ENCODE results near the gene C2orf42.

Gene C2orf42

GRCh38 chr2:70212298-70212932, 21.6 kb upstream of the C2orf42 start:
- no peak for TF ChIP-seq CTCF (IDR thresholded peaks at IDR 0.05)
- no peak overlapping the region for H3K27ac ChIP-seq
- H3K4me3 ChIP-seq, result no peak overlapping the region
- DNase-seq (ENCODE audit: low spot score), result no peak

DNA sequence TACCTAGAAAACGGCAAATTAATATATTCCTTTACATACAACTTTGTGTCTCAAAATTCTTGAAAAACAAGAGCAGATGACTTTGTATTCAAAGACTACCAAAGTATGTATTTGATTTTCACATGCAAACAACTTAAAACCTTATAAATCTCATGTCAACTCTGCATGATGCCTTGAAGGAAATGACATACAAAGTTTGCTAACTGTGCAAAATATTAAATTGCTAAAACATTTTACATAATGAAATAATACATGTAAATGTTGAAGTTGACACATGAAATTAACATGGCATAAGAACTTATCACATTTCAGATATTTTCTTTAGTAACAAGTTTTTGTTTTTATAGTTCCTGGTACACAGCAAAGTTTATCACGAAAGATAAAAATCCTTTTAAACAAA, 20.8 kb upstream of the C2orf42 start:
- Histone ChIP-seq H3K4me3 (no peak overlapping the region), H3K27ac (no peak overlapping the region)
- no peak for TF ChIP-seq CTCF (IDR thresholded peaks at IDR 0.05)
- DNase-seq (ENCODE audit: low spot score), result no peak

- Histone ChIP-seq H3K27ac (no peak overlapping the region), H3K4me3 (no peak overlapping the region)
- DNase-seq (ENCODE audit: low spot score), result no peak
- no peak for TF ChIP-seq CTCF (IDR thresholded peaks at IDR 0.05)
These were observed 13.6 kb upstream of the C2orf42 start for GRCh38 chr2:70204452-70204851.

DNA sequence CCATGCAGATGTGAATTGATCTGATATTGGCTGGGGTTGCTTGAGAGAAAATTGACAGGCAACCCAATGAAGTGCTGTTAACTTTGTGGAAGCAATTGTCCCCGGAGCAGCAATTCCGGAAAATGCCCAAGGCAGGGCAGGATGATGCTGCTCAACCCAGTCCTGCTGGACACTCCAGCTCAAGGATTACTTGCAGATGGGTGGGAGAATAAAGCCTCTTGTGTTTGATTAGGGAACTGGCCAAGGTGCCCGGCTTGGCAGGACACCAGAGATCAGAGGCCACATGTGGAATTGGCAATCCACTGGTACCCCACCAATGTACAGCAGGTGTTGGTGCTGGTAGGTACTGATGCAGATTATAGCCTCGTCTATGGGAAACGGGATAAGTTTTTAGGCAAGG, 12.3 kb upstream of the C2orf42 start:
- Histone ChIP-seq H3K27ac (no peak overlapping the region), H3K4me3 (no peak overlapping the region)
- DNase-seq (ENCODE audit: low spot score), result no peak
- TF ChIP-seq CTCF (IDR thresholded peaks at IDR 0.05), result no peak

DNA sequence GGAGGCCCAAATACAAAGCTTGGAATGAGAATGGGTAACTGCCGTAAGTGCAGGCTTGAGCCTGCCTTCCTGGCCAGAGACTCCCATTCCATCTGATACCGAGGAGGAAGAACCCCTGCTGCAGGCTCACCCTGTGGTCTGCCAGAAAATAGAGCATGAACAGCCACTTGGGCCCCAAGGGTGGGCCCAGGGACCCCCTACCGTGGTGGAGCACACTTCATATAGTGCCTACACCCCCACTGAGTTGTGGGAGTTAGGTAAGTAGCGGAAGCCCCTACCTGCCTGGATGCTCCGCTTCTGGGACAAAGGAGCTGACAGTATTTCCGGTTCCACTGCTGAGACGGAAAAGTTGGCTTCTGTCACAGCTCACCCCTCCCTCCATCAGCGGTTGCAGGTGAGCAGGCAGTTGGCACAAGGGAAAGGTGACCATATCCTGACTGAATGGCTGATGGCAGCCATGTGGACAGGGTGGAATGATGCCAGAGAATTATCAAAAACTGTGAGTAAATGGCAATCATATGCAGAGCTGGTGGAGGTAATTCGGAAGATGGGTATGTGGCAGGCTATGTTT, 11.5 kb upstream of the C2orf42 start:
- no peak overlapping the region for H3K4me3 ChIP-seq
- no peak overlapping the region for H3K27ac ChIP-seq
- DNase-seq (ENCODE audit: low spot score), result no peak
- no peak for TF ChIP-seq CTCF (IDR thresholded peaks at IDR 0.05)

DNA sequence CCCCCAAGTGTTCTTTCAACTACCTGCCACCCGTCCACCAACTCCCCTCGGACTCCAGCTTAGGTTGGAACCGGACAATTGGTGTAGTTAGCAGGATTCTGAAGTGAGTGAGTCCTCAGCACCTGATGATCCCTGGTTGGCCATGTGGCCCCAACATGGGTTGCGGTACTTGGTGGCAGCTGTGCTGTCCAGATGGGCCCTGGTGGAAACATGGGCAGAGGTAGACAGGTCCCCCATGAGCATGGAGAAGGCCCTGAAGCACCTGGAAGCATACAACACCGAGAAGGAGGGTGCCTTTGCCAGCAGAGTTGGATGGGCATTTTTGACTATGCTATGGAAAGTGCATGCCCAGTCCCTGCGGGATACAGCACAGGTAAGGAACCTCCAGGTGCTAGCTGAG, 11.0 kb upstream of the C2orf42 start:
- no peak overlapping the region for H3K27ac ChIP-seq
- H3K4me3 ChIP-seq, result no peak overlapping the region
- DNase-seq (ENCODE audit: low spot score), result no peak
- TF ChIP-seq CTCF (IDR thresholded peaks at IDR 0.05), result no peak

- H3K27ac ChIP-seq, result no peak overlapping the region
- DNase-seq (ENCODE audit: low spot score), result no peak
- no peak overlapping the region for H3K4me3 ChIP-seq
- TF ChIP-seq CTCF (IDR thresholded peaks at IDR 0.05), result no peak
These were observed 10.5 kb upstream of the C2orf42 start for GRCh38 chr2:70201225-70201768.
